NT2/D1 (cell line): Measurements from ENCODE around the gene LRRC36.

Experiments
- SUZ12 ChIP-seq: IDR thresholded peaks from 2 replicates; pipeline ENCODE4 v1.6.1; 2011; ENCODE audit not compliant: insufficient read length, insufficient read depth; ENCODE audit errors: extremely low read depth
- ZNF274 ChIP-seq: IDR thresholded peaks from 2 replicates; pipeline ENCODE4 v1.6.1; 2011; ENCODE audit warnings: mild to moderate bottlenecking, low read depth, low read length

DNA sequence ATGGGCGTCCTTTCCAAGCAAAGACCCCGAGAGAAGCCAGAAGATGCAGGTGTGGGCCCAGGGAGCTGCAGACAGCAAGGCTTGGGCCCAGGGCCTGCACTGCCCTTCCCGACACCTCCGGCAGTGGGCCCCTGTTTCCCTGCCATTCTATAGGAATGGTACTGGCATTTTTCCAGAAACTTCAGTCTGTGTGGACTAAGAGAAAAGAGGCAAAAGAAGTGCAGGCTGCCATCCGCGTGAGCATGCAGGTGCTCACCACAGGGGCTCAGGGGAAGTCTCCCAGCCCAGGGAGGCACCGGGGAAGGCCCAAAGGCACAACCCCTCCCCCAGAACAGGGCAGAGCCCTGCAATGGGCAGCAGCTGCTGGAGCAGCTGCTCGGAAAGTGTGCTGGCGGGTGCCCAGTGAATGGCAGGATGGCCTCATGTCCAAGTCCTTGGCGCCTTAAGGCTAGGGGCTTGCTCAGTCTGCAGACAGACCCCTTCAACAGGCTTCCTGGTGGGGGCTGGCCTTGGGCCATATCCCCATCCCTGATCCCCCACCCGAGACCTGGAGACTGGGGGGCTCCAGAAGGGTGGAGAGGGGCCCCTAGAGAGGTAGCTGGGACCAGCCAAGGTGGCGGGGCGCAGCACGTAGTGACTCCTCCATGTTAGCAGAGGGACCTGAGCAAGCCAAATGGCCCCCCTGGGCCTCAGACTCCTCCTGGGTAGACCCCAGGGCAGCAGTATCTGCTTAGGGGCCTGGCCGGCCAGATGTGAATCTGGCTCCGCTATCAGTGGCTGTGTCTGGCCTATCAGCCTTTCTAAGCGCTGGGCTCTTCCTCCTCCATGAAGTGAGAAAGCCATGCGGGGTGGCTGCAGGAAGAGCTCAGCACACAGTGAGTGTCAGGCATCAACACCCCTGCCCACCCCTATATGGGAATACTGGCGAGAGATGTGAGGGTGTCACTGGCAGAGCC is 73.4 kb downstream of the LRRC36 start:
- TF ChIP-seq SUZ12 (no peak), ZNF274 (no peak)
